H9 (cell line): ENCODE results near the gene CNNM4. TPM values are rescaled to one million over a fixed set of nuclear protein-coding genes. Genes with fewer than 3 reads are reported as not detected.

Experiments
- DNase-seq: peaks from one replicate; pipeline ENCODE4 v3.0.0-alpha.2; 2017
- H2AFZ ChIP-seq: one replicate; pipeline ENCODE4 v1.6.1; 2013; ENCODE audit warnings: mild to moderate bottlenecking, low read length, control low read depth, moderate library complexity
- H2AK5ac ChIP-seq: 2 replicates; pipeline ENCODE4 v1.6.1; 2013; ENCODE audit warnings: low read length, control low read depth, mixed read lengths; ENCODE audit not compliant: insufficient read length
- H2BK120ac ChIP-seq: one replicate; pipeline ENCODE4 v1.6.1; 2013; ENCODE audit warnings: low read depth, mild to moderate bottlenecking, low read length, control low read depth, inconsistent platforms; ENCODE audit not compliant: poor library complexity, severe bottlenecking
- H2BK12ac ChIP-seq: 2 replicates; pipeline ENCODE4 v1.6.1; 2013; ENCODE audit warnings: low read length, control low read depth, mixed read lengths, low read depth; ENCODE audit not compliant: insufficient read length
- H2BK15ac ChIP-seq: 2 replicates; pipeline ENCODE4 v1.6.1; 2013; ENCODE audit warnings: low read depth, low read length, control low read depth
- H2BK20ac ChIP-seq: one replicate; pipeline ENCODE4 v1.6.1; 2013; ENCODE audit warnings: low read depth, mild to moderate bottlenecking, low read length, control low read depth, inconsistent platforms; ENCODE audit not compliant: poor library complexity, severe bottlenecking
- H2BK5ac ChIP-seq: 2 replicates; pipeline ENCODE4 v1.6.1; 2013; ENCODE audit warnings: low read length, control low read depth, mixed read lengths; ENCODE audit not compliant: insufficient read length
- H3K14ac ChIP-seq: 2 replicates; pipeline ENCODE4 v1.6.1; 2013; ENCODE audit warnings: low read length, control low read depth; ENCODE audit not compliant: insufficient read depth
- H3K18ac ChIP-seq: 2 replicates; pipeline ENCODE4 v1.6.1; 2013; ENCODE audit warnings: low read depth, mild to moderate bottlenecking, mixed read lengths, low read length, control low read depth; ENCODE audit not compliant: insufficient read length
- H3K23ac ChIP-seq: 2 replicates; pipeline ENCODE4 v1.6.1; 2013; ENCODE audit warnings: low read length, control low read depth, mixed read lengths, low read depth; ENCODE audit not compliant: insufficient read length
- H3K23me2 ChIP-seq: 2 replicates; pipeline ENCODE4 v1.6.1; 2013; ENCODE audit warnings: low read depth, mild to moderate bottlenecking, mixed read lengths, low read length, control low read depth; ENCODE audit not compliant: insufficient read length, poor library complexity, severe bottlenecking
- H3K27ac ChIP-seq: 2 replicates; pipeline ENCODE4 v1.5.1; 2013; ENCODE audit warnings: low read length, control low read depth, mixed read lengths, low read depth; ENCODE audit not compliant: insufficient read length
- H3K27me3 ChIP-seq: 2 replicates; pipeline ENCODE4 v1.6.1; 2013; ENCODE audit warnings: low read length, control low read depth, inconsistent platforms; ENCODE audit not compliant: insufficient read depth
- H3K4ac ChIP-seq: 2 replicates; pipeline ENCODE4 v1.6.1; 2013; ENCODE audit warnings: low read depth, mild to moderate bottlenecking, control low read depth, inconsistent platforms, low read length, moderate library complexity
- H3K4me1 ChIP-seq: 2 replicates; pipeline ENCODE4 v1.6.1; 2013; ENCODE audit warnings: low read length, control low read depth, inconsistent platforms; ENCODE audit not compliant: insufficient read depth
- H3K4me2 ChIP-seq: 2 replicates; pipeline ENCODE4 v1.6.1; 2013; ENCODE audit warnings: low read length, control low read depth, mixed read lengths; ENCODE audit not compliant: insufficient read length, insufficient read depth
- H3K56ac ChIP-seq: 2 replicates; pipeline ENCODE4 v1.6.1; 2013; ENCODE audit warnings: low read depth, mild to moderate bottlenecking, mixed read lengths, low read length, control low read depth; ENCODE audit not compliant: insufficient read length
- H3K79me1 ChIP-seq: 2 replicates; pipeline ENCODE4 v1.6.1; 2013; ENCODE audit warnings: low read depth, mild to moderate bottlenecking, moderate library complexity, low read length, control low read depth, inconsistent platforms; ENCODE audit not compliant: insufficient read depth, poor library complexity, severe bottlenecking
- H3K79me2 ChIP-seq: 2 replicates; pipeline ENCODE4 v1.6.1; 2013; ENCODE audit warnings: low read length, control low read depth, inconsistent platforms; ENCODE audit not compliant: insufficient read depth
- H3K9ac ChIP-seq: 2 replicates; pipeline ENCODE4 v1.6.1; 2013; ENCODE audit warnings: low read length, control low read depth, mixed read lengths; ENCODE audit not compliant: insufficient read length; ENCODE audit errors: extremely low read depth
- H3K9me3 ChIP-seq: one replicate; pipeline ENCODE4 v1.6.1; 2013; ENCODE audit warnings: low read depth, low read length, inconsistent platforms; ENCODE audit not compliant: control insufficient read depth
- H3T11ph ChIP-seq: one replicate; pipeline ENCODE4 v1.6.1; 2013; ENCODE audit warnings: mild to moderate bottlenecking, low read length, control low read depth, inconsistent platforms
- H4K20me1 ChIP-seq: one replicate; pipeline ENCODE4 v1.6.1; 2013; ENCODE audit not compliant: control insufficient read depth, insufficient read length, insufficient read depth
- H4K5ac ChIP-seq: 2 replicates; pipeline ENCODE4 v1.6.1; 2013; ENCODE audit warnings: low read depth, mild to moderate bottlenecking, mixed read lengths, low read length, control low read depth; ENCODE audit not compliant: insufficient read length
- H4K8ac ChIP-seq: replicated peaks from 2 replicates; pipeline ENCODE4 v1.6.1; 2013; ENCODE audit warnings: low read length, control low read depth, mixed read lengths, low read depth; ENCODE audit not compliant: insufficient read length
- H4K91ac ChIP-seq: 2 replicates; pipeline ENCODE4 v1.6.1; 2013; ENCODE audit warnings: low read depth, mild to moderate bottlenecking, moderate library complexity, mixed read lengths, low read length, control low read depth; ENCODE audit not compliant: insufficient read length
- H3K27ac Mint-ChIP-seq, 3 experiments: 2 replicates in 2 of 3; 3 replicates in 1 of 3; pipeline ENCODE4 v1.8.0; 2020 to 2021; ENCODE audit warnings: mixed read lengths in 3 of 3, mild to moderate bottlenecking in 1 of 3, moderate library complexity in 1 of 3
- H3K27me3 Mint-ChIP-seq: 2 replicates; pipeline ENCODE4 v1.8.0; 2021; ENCODE audit warnings: low read depth, mild to moderate bottlenecking, moderate library complexity, mixed read lengths
- H3K36me3 Mint-ChIP-seq, 3 experiments: 2 replicates in 2 of 3; 3 replicates in 1 of 3; pipeline ENCODE4 v1.8.0; 2020 to 2021; ENCODE audit warnings: low read depth in 3 of 3, mixed read lengths in 3 of 3; ENCODE audit not compliant: insufficient read depth in 1 of 3
- H3K4me1 Mint-ChIP-seq, 2 experiments: 2 replicates each; pipeline ENCODE4 v1.8.0; 2020; ENCODE audit warnings: mixed read lengths in 2 of 2
- H3K4me3 Mint-ChIP-seq, 2 experiments: 2 replicates in 1 of 2; 3 replicates in 1 of 2; pipeline ENCODE4 v1.8.0; 2020 to 2021; ENCODE audit warnings: mild to moderate bottlenecking in 2 of 2, mixed read lengths in 2 of 2, moderate library complexity in 1 of 2
- H3K9me3 Mint-ChIP-seq, 2 experiments: 2 replicates in 1 of 2; 3 replicates in 1 of 2; pipeline ENCODE4 v1.8.0; 2020; ENCODE audit warnings: mild to moderate bottlenecking in 2 of 2, mixed read lengths in 2 of 2, moderate library complexity in 1 of 2
- WGBS: extraction: QIAGEN DNeasy Blood & Tissue Kit; methylation state at CpG from one replicate; pipeline ENCODE4 v1.1.7; 2013; ENCODE audit warnings: missing lambda C conversion rate, low lambda C conversion rate, mixed read lengths; ENCODE audit not compliant: insufficient read length; ENCODE audit errors: extremely low coverage; 5-methylcytosine and 5-hydroxymethylcytosine counted together
- total RNA-seq: library from RNA; stranded (reverse); gene quantifications from 2 replicates; pipeline ENCODE4 v1.2.1, GENCODE V29; 2021
- TF ChIP-seq, protein P1 (sequence below): fragments of 200-600 bp; sonication (generic); conservative IDR thresholded peaks from 3 replicates; pipeline ENCODE4 v1.8.0; 2021; ENCODE audit warnings: antibody characterized with exemption, mild to moderate bottlenecking

Gene CNNM4
- total RNA-seq, 1 experiment from 2014 or later, result 8.5 TPM

DNA sequence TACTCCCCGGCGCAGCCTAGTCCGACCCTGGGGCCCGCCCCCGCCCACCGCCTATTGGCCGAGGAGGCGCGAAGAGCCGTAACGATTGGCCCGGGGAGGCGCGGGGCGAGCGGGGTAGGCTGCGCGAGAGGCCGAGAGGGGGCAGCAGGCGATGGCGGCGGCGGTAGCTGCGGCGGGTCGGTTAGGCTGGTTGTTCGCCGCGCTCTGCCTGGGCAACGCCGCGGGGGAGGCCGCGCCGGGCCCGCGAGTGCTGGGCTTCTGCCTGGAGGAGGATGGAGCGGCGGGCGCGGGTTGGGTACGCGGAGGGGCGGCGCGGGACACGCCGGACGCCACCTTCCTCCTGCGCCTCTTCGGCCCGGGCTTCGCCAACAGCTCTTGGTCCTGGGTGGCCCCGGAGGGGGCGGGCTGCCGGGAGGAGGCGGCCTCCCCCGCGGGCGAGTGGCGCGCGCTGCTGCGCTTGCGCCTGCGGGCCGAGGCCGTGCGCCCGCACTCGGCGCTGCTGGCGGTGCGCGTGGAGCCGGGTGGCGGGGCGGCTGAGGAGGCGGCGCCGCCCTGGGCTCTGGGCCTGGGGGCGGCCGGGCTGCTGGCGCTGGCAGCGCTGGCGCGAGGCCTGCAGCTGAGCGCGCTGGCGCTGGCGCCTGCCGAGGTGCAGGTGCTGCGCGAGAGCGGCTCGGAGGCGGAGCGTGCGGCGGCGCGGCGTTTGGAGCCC is 55.6 kb downstream of the CNNM4 start, which contains the start of gene CNNM3:
TSS of gene CNNM3 (plus strand) at position 142 of the 709 bp plus-strand sequence. CDS start at position 152, 10 bp downstream.
- H3K79me2 ChIP-seq, result peaks cover 2% of the 10 kb centered on the region; the same call in 1 of the 2 replicates
- H4K20me1 ChIP-seq, result peaks cover 2% of the 10 kb centered on the region
- Mint-ChIP-seq H3K4me3 (peak within 1 kb of the TSS; percentile 78 to 88), H3K27ac (peak within 1 kb of the TSS in 2 of 3 experiments; percentile 23 to 27; a peak in 5 of 7 replicates), H3K36me3 (peaks cover 14 to 33% (median 31%) of the 10 kb centered on the region in 3 experiments), H3K4me1 (peaks cover 45 to 48% of the 10 kb centered on the region in 2 experiments), H3K9me3 (no peaks in the 10 kb centered on the region; a peak in 1 of 5 replicates), H3K27me3 (peaks cover 1% of the 10 kb centered on the region; the same call in 1 of the 2 replicates)
- H3K23me2 ChIP-seq, result peaks cover 7% of the 10 kb centered on the region
- H3K4ac ChIP-seq, result no peak within 1 kb of the TSS
- peak within 1 kb of the TSS; percentile 10; the same call in 1 of the 2 replicates for H3K14ac ChIP-seq
- no peak within 1 kb of the TSS for H2AK5ac ChIP-seq
- H3K79me1 ChIP-seq, result peaks cover 2% of the 10 kb centered on the region
- H4K5ac ChIP-seq, result no peak within 1 kb of the TSS
- H3K9ac ChIP-seq, result peak within 1 kb of the TSS; percentile 59
- H2BK20ac ChIP-seq, result no peak within 1 kb of the TSS
- no CpG with 5 or more reads among the region's 103 CpGs for WGBS
- no peak within 1 kb of the TSS for H3K56ac ChIP-seq
- H3K4me1 ChIP-seq, result peaks cover 3% of the 10 kb centered on the region; the same call in 1 of the 2 replicates
- TF ChIP-seq, protein P1, sequence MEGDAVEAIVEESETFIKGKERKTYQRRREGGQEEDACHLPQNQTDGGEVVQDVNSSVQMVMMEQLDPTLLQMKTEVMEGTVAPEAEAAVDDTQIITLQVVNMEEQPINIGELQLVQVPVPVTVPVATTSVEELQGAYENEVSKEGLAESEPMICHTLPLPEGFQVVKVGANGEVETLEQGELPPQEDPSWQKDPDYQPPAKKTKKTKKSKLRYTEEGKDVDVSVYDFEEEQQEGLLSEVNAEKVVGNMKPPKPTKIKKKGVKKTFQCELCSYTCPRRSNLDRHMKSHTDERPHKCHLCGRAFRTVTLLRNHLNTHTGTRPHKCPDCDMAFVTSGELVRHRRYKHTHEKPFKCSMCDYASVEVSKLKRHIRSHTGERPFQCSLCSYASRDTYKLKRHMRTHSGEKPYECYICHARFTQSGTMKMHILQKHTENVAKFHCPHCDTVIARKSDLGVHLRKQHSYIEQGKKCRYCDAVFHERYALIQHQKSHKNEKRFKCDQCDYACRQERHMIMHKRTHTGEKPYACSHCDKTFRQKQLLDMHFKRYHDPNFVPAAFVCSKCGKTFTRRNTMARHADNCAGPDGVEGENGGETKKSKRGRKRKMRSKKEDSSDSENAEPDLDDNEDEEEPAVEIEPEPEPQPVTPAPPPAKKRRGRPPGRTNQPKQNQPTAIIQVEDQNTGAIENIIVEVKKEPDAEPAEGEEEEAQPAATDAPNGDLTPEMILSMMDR, result peak; percentile 76
- DNase-seq, result peak; percentile 96
- H3K4me2 ChIP-seq, result peak within 1 kb of the TSS; percentile 85
- no peak within 1 kb of the TSS for H3K18ac ChIP-seq
- peak within 1 kb of the TSS; percentile 79 for H2AFZ ChIP-seq
- no peak within 1 kb of the TSS for H3T11ph ChIP-seq
- H3K27ac ChIP-seq, result no peak within 1 kb of the TSS
- H3K23ac ChIP-seq, result no peak within 1 kb of the TSS
- H2BK5ac ChIP-seq, result no peak within 1 kb of the TSS
- H4K91ac ChIP-seq, result no peak within 1 kb of the TSS
- no peak within 1 kb of the TSS for H2BK12ac ChIP-seq
- H3K27me3 ChIP-seq, result no peaks in the 10 kb centered on the region
- no peak within 1 kb of the TSS; the same call in 1 of the 2 replicates for H2BK15ac ChIP-seq
- no peaks in the 10 kb centered on the region for H3K9me3 ChIP-seq
- no peak within 1 kb of the TSS for H2BK120ac ChIP-seq
- no peak within 1 kb of the TSS for H4K8ac ChIP-seq
